ENCODE results near the gene HNRNPUL1.
"Not testable (repeated sequence)": the region's sequence is repeated elsewhere in the genome, so short reads cannot be mapped to it uniquely, and the experiment has no call there.

HNRNPUL1 gene

GRCh38 chr19:41223431-41224234, 40.5 kb upstream of the HNRNPUL1 start:
- FAIRE-seq (no peak), DNase-seq (ENCODE audit: insufficient read length, low spot score) (no peak)
- TF ChIP-seq SPI1 (IDR thresholded peaks at IDR 0.05; ENCODE audit: low read depth, low read length), result no peak
- no peak for TF ChIP-seq PAX5 (IDR thresholded peaks at IDR 0.05; ENCODE audit: insufficient read depth, low read length, severe bottlenecking)
- TF ChIP-seq TAF1 (IDR thresholded peaks at IDR 0.05; ENCODE audit: low read depth, low read length), result no peak
- TF ChIP-seq POU2F2 (IDR thresholded peaks at IDR 0.05; ENCODE audit: low read depth, low read length), result no peak
- no peak for TF ChIP-seq POLR2A (IDR thresholded peaks at IDR 0.05; ENCODE audit: low read depth, low read length)
- TF ChIP-seq POLR2AphosphoS5 (IDR thresholded peaks at IDR 0.05; ENCODE audit: low read depth, low read length), result no peak

GRCh38 chr19:41224632-41225031, 39.5 kb upstream of the HNRNPUL1 start:
- FAIRE-seq, result no peak

GRCh38 chr19:41225238-41226052, 38.7 kb upstream of the HNRNPUL1 start:
- TF ChIP-seq PAX5 (IDR thresholded peaks at IDR 0.05; ENCODE audit: insufficient read depth, low read length, severe bottlenecking) (no peak), SPI1 (IDR thresholded peaks at IDR 0.05; ENCODE audit: low read depth, low read length) (no peak), POLR2A (IDR thresholded peaks at IDR 0.05; ENCODE audit: low read depth, low read length) (no peak), POU2F2 (IDR thresholded peaks at IDR 0.05; ENCODE audit: low read depth, low read length) (no peak), TAF1 (IDR thresholded peaks at IDR 0.05; ENCODE audit: low read depth, low read length) (no peak), POLR2AphosphoS5 (IDR thresholded peaks at IDR 0.05; ENCODE audit: low read depth, low read length) (no peak)
- no peak for DNase-seq (ENCODE audit: insufficient read length, low spot score)
- peak; percentile 5 for FAIRE-seq

More at GRCh38 chr19:41224632-41225031, 39.5 kb upstream of the HNRNPUL1 start:
- TF ChIP-seq PAX5 (IDR thresholded peaks at IDR 0.05; ENCODE audit: insufficient read depth, low read length, severe bottlenecking) (no peak), SPI1 (IDR thresholded peaks at IDR 0.05; ENCODE audit: low read depth, low read length) (no peak), POLR2A (IDR thresholded peaks at IDR 0.05; ENCODE audit: low read depth, low read length) (no peak)
- DNase-seq (ENCODE audit: insufficient read length, low spot score), result no peak

- DNase-seq (ENCODE audit: insufficient read length, low spot score) (no peak), FAIRE-seq (no peak)
- TF ChIP-seq POLR2AphosphoS5 (IDR thresholded peaks at IDR 0.05; ENCODE audit: low read depth, low read length) (no peak), POU2F2 (IDR thresholded peaks at IDR 0.05; ENCODE audit: low read depth, low read length) (no peak), POLR2A (IDR thresholded peaks at IDR 0.05; ENCODE audit: low read depth, low read length) (no peak), SPI1 (IDR thresholded peaks at IDR 0.05; ENCODE audit: low read depth, low read length) (no peak), PAX5 (IDR thresholded peaks at IDR 0.05; ENCODE audit: insufficient read depth, low read length, severe bottlenecking) (no peak), TAF1 (IDR thresholded peaks at IDR 0.05; ENCODE audit: low read depth, low read length) (no peak)
Observed at GRCh38 chr19:41226053-41226873, 37.9 kb upstream of the HNRNPUL1 start.

- TF ChIP-seq SPI1 (IDR thresholded peaks at IDR 0.05; ENCODE audit: low read depth, low read length) (no peak), POLR2AphosphoS5 (IDR thresholded peaks at IDR 0.05; ENCODE audit: low read depth, low read length) (no peak), POU2F2 (IDR thresholded peaks at IDR 0.05; ENCODE audit: low read depth, low read length) (no peak), PAX5 (IDR thresholded peaks at IDR 0.05; ENCODE audit: insufficient read depth, low read length, severe bottlenecking) (no peak), TAF1 (IDR thresholded peaks at IDR 0.05; ENCODE audit: low read depth, low read length) (no peak), POLR2A (IDR thresholded peaks at IDR 0.05; ENCODE audit: low read depth, low read length) (no peak)
- FAIRE-seq (no peak), DNase-seq (ENCODE audit: insufficient read length, low spot score) (no peak)
Observed at GRCh38 chr19:41226874-41227390, 37.2 kb upstream of the HNRNPUL1 start.

GRCh38 chr19:41228486-41228885, 35.7 kb upstream of the HNRNPUL1 start:
- no peak for TF ChIP-seq PAX5 (IDR thresholded peaks at IDR 0.05; ENCODE audit: insufficient read depth, low read length, severe bottlenecking)
- no peak for TF ChIP-seq POLR2AphosphoS5 (IDR thresholded peaks at IDR 0.05; ENCODE audit: low read depth, low read length)
- TF ChIP-seq TAF1 (IDR thresholded peaks at IDR 0.05; ENCODE audit: low read depth, low read length), result no peak
- TF ChIP-seq POLR2A (IDR thresholded peaks at IDR 0.05; ENCODE audit: low read depth, low read length), result no peak
- TF ChIP-seq SPI1 (IDR thresholded peaks at IDR 0.05; ENCODE audit: low read depth, low read length), result no peak
- TF ChIP-seq POU2F2 (IDR thresholded peaks at IDR 0.05; ENCODE audit: low read depth, low read length), result no peak
- FAIRE-seq (no peak), DNase-seq (ENCODE audit: insufficient read length, low spot score) (no peak)

- DNase-seq (ENCODE audit: insufficient read length, low spot score); FAIRE-seq: not testable (repeated sequence)
Observed at GRCh38 chr19:41229338-41229737, 34.8 kb upstream of the HNRNPUL1 start.

GRCh38 chr19:41230067-41230857, 33.9 kb upstream of the HNRNPUL1 start:
- DNase-seq (ENCODE audit: insufficient read length, low spot score) (no peak), FAIRE-seq (peak; percentile 56)
- TF ChIP-seq SPI1 (IDR thresholded peaks at IDR 0.05; ENCODE audit: low read depth, low read length) (no peak), POLR2A (IDR thresholded peaks at IDR 0.05; ENCODE audit: low read depth, low read length) (no peak), TAF1 (IDR thresholded peaks at IDR 0.05; ENCODE audit: low read depth, low read length) (no peak), POU2F2 (IDR thresholded peaks at IDR 0.05; ENCODE audit: low read depth, low read length) (no peak), PAX5 (IDR thresholded peaks at IDR 0.05; ENCODE audit: insufficient read depth, low read length, severe bottlenecking) (no peak), POLR2AphosphoS5 (IDR thresholded peaks at IDR 0.05; ENCODE audit: low read depth, low read length) (no peak)

Data from GM12891 (cell line).